Measurements from ENCODE around the gene DOCK9.
A peak's percentile ranks its signal among the peaks of the same experiment; 100 is the strongest.

The DOCK9 gene

DNA sequence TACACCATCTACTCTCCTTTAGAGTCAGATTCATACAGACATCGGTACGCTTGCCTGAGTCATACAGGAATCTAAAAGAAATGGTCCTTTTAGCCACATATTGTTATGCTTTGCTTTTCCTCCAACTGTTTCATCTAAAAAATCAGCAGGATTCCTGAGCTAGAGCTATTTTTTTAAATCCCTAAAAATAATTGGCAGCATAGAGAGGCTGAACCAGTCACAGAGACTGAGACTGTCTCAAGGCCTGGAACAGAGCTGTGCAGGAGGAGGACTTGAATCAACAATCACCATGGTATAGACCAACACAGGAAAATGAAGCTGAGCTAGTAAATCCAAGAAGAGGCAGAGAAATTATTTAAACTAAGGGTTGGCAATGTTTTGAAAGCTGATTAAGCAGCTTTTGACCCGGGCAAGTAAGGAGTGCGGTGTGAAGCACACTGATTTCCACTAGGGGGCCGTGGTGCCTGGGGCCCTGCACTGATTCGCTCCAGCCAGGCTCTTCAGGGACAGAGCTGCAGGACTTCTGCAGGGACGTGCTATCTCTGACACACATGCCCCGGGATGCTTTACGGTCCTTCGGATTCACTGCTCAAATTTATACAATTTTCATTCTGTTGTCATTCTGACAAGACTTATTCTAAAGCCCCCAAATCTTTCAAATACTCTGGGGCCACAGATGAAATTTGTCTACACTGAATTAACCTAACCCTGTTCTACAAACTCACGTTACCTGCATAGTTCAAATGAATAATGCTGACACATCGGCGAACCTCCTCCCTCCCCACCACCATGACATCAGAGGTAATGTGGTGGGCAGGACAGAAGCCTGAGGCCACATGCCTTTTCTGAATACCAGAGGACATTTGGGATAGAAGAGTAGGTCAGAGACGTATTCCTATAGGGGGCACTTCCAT, 137.8 kb downstream of the DOCK9 start:
- TF ChIP-seq, protein P1, sequence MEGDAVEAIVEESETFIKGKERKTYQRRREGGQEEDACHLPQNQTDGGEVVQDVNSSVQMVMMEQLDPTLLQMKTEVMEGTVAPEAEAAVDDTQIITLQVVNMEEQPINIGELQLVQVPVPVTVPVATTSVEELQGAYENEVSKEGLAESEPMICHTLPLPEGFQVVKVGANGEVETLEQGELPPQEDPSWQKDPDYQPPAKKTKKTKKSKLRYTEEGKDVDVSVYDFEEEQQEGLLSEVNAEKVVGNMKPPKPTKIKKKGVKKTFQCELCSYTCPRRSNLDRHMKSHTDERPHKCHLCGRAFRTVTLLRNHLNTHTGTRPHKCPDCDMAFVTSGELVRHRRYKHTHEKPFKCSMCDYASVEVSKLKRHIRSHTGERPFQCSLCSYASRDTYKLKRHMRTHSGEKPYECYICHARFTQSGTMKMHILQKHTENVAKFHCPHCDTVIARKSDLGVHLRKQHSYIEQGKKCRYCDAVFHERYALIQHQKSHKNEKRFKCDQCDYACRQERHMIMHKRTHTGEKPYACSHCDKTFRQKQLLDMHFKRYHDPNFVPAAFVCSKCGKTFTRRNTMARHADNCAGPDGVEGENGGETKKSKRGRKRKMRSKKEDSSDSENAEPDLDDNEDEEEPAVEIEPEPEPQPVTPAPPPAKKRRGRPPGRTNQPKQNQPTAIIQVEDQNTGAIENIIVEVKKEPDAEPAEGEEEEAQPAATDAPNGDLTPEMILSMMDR (conservative IDR thresholded peaks at IDR 0.05; ENCODE audit: low read depth, low read length), result peak; percentile 93
- peak; percentile 74 for DNase-seq (ENCODE audit: low read depth)
- H3K4me3 ChIP-seq (ENCODE audit: low read depth, low read length), result no peak overlapping the region

DNA sequence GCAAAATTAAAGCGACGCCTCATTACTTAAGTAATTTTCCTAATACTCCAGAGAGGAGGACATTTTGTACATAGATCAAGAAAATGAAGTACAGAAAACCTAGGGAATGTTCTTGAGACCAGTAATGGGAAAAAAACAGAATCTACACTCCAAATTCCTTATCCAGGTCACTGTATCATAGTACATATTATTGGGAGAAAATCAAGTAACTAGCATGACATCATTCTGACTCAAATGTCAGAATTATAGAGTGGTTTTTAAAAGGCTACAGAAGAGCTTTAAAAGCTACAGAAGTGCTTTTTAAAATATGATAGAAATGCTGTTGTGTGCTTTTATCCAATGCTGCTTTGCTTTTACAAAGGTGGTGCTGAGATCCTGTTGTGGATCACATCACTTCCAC, 139.1 kb downstream of the DOCK9 start:
- no peak for DNase-seq (ENCODE audit: low read depth)
- no peak overlapping the region for H3K4me3 ChIP-seq (ENCODE audit: low read depth, low read length)
- TF ChIP-seq, protein P1 (conservative IDR thresholded peaks at IDR 0.05; ENCODE audit: low read depth, low read length), result no peak

DNA sequence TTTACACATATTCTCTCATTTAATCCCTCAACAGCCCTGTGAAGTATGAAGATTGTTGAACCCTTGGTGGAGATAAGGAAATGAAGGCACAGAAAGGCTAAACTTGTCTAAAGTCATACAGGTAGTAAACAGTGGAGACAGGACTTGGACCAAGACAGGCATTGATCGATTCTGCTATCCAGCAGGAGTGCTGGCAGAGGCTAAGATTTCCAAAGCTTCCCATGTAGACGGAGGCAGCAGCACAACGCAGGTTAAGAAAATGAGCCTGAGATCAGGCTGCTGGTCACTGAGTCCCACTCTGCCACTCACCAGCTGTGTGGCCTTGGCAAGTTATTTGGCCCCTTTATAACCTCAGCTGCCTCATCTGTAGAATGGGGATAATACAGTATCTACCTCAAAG, 140.0 kb downstream of the DOCK9 start:
- no peak for DNase-seq (ENCODE audit: low read depth)
- H3K4me3 ChIP-seq (ENCODE audit: low read depth, low read length), result no peak overlapping the region
- TF ChIP-seq, protein P1 (conservative IDR thresholded peaks at IDR 0.05; ENCODE audit: low read depth, low read length), result no peak

DNA sequence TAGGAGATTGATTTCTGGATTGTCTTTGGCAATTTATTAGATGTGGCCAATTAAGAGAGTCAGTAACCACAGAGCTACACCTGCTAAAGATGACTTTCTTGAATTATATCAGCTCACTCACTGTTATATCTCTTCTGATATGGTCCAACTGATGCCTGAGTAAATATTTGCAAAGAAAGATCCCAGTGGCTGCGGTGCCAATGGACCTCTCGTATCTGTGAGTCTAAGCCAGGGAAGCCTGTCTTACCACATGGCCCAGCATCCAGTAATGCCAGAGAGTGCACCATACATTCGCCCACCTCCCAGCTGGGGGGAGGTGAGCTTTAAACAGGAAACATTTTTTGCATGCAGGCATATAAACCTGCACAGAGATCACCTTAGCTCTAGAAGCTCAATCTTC, 142.7 kb downstream of the DOCK9 start:
- TF ChIP-seq, protein P1 (conservative IDR thresholded peaks at IDR 0.05; ENCODE audit: low read depth, low read length), result no peak
- no peak for DNase-seq (ENCODE audit: low read depth)
- H3K4me3 ChIP-seq (ENCODE audit: low read depth, low read length), result no peak overlapping the region

DNA sequence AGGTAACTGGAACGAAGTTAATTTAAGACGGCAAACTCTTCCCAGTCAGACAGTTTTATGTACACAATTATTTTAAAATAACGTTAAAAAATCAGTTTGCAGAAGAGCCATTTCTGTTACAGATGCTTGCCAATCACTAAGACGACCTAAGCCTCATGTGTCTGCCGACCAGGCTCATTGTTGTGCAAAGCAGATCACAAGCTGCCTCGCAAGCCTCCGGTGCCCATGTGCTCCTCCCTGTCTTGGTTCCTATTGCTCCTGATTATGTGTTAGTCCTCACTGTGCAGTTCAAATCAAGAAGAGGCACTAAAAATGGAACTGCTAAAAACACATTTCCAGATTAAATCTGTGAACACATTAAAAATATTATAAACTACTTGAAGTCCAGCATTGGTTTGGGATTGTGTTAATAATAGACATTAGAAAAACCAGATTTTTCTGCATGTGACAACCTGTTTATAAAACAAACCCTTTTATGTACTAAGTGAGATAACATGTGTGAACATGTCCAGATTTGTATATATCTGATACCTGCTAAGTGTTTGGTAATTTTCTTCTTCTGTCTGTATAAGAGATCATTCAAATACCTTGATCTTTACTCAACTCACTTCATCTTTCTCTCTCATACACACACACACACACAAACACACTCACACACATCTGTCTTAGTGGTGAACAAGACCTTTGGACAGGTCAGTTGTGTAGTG, 143.5 kb downstream of the DOCK9 start:
- peak; percentile 14 for DNase-seq (ENCODE audit: low read depth)
- no peak overlapping the region for H3K4me3 ChIP-seq (ENCODE audit: low read depth, low read length)
- TF ChIP-seq, protein P1 (conservative IDR thresholded peaks at IDR 0.05; ENCODE audit: low read depth, low read length), result no peak

DNA sequence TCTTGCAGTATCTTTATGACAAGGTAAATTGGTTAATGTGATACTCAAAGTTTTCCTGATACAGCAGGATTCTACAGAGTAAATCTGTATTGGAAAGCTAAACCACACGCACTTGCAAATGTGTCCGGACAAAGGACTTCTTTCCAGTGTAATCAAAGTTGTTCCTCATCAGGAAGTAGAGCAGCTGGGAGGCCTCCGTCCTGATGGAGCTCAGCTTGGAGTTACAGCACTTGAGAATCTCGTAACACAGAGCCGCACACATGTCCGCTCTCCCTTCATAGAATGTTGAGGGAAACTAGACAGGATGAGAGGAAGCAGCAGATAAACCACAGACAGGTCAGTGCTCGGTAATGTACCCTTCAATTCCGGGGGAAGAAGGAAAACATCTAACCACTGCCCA, 146.6 kb downstream of the DOCK9 start:
- TF ChIP-seq, protein P1 (conservative IDR thresholded peaks at IDR 0.05; ENCODE audit: low read depth, low read length), result no peak
- no peak overlapping the region for H3K4me3 ChIP-seq (ENCODE audit: low read depth, low read length)
- no peak for DNase-seq (ENCODE audit: low read depth)
